Endometrial microvascular endothelial cells (primary cell): Measurements from ENCODE around the gene GRN. TPM values are rescaled to one million over a fixed set of nuclear protein-coding genes. Genes with fewer than 3 reads are reported as not detected.

Experiments used
- in situ Hi-C: cut with HindIII; loops from 2 replicates; pipeline ENCODE4 v1.10.0; 2017; ENCODE audit warnings: low sequenced_read_pairs, low pct_unique_long_range_greater_than_20kb; ENCODE audit errors: inconsistent ontology term
- total RNA-seq: library from RNA; depleted of rRNA; stranded (reverse); fragments of >200 nt; gene quantifications from one replicate; pipeline ENCODE4 v1.2.3, GENCODE V29; 2015; ENCODE audit errors: inconsistent ontology term

The GRN gene
- total RNA-seq, result 391 TPM

- in situ Hi-C loops, result no loop called here
These were observed at the start of gene GRN for GRCh38 chr17:44344939-44345453. Gene GRN (plus strand): TSS chr17:44345302. CDS start chr17:44349165, 3,863 bp downstream.

GRCh38 chr17:44297975-44298374, 47.1 kb upstream of the GRN start:
- in situ Hi-C loops, result no loop called here

DNA sequence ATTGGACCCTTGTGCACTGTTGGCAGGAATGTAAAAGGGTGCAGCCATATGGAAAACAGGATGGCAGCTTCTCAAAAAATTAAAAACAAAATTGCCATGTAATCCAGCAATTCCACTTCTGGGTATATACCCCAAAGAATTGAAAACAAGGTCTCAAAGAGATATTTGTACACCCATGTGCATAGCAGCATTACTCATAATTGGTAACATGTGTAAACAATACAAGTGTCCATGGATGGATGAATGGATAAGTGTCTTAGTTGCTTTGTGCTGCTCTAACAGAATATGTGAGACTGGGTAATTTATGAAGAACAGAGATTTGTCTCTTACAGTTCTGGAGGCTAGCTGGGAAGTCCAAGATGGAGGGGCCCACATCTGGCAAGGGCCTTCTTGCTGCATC, 40.5 kb upstream of the GRN start:
- in situ Hi-C loops, result no loop called here

GRCh38 chr17:44307387-44308186, 37.5 kb upstream of the GRN start:
- in situ Hi-C loops, result no loop called here

- in situ Hi-C loops, result no loop called here
These were observed 36.7 kb upstream of the GRN start, which contains the start of gene RUNDC3A for GRCh38 chr17:44308320-44308818. Gene RUNDC3A (plus strand): TSS chr17:44308601. CDS start chr17:44308833, 232 bp downstream.

DNA sequence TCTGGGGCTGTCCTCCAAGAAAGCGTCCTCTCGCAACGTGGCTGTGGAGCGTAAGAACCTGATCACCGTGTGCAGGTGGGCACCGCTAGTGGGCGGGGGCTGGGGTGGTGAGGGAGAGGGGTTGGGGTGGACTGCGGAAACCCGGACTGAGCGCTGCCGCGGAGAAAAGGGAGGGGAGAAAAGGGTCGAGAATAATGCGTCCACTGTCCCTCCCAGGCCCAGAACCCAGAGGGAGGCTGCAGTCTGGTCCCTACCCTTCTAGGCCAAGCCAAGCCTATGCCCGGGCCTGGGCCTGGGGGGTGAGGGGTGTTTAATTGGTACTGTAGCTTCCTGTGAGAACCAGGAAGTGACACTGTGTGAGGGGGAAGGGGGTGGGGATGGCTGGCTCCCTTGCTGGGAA, 36.2 kb upstream of the GRN start:
- in situ Hi-C loops, result no loop called here

DNA sequence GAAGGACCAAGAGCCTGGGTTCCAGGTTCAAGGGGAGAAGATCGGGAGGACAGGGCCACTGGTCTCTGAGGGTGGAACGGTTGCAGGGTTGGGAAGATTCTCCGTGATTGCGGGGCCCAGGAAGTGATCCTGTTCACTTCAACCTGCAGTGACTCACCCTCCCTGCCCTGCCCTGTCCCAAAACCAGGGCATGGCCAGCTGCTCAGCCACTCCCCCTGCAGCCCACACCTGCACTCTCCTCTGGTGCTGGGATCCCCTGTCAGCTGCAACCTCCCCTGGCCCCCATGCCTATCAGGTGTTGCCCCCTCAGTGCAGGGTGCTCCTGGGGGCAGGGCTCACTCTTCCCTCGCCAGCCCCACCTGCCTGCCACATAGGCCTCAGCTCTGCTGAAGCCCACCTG, 35.6 kb upstream of the GRN start:
- in situ Hi-C loops, result no loop called here

GRCh38 chr17:44310188-44310587, 34.9 kb upstream of the GRN start:
- in situ Hi-C loops, result no loop called here

- in situ Hi-C loops, result no loop called here
These were observed 34.3 kb upstream of the GRN start for GRCh38 chr17:44310609-44311376.

GRCh38 chr17:44311562-44312181, 33.4 kb upstream of the GRN start:
- in situ Hi-C loops, result no loop called here

DNA sequence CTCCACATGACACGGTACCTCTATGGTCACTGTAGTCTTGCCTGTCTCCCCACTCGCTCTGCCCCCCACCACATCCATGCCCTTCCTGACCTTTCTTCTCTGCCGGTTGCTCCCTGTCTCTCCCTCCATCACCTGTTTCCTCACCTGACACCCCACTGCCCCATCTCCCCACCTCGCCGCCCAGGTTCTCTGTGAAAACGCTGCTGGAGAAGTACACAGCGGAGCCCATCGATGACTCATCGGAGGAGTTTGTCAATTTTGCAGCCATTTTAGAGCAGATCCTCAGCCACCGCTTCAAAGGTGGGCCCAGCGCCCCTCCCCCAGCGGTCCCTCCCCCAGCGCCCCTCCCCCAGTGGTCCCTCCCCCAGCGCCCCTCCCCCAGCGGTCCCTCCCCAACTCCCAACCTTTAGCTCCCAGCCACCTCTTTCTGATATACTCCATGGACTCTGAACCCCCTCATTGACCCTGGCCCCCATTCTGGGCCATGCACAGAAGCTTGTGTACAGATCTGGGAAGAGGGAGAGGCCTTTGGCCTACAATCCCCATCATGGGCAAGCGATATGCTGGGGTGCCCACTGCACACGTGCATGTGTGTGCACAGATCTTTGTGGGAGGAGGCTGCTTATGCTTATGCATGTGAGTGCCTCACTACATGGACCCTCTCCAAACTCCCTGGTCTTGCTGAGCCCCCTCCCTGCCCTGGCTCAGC, 32.6 kb upstream of the GRN start:
- in situ Hi-C loops, result no loop called here

- in situ Hi-C loops, result no loop called here
These were observed 31.1 kb upstream of the GRN start for GRCh38 chr17:44314031-44314430.

- in situ Hi-C loops, result no loop called here
These were observed 30.6 kb upstream of the GRN start for GRCh38 chr17:44314524-44314868.

DNA sequence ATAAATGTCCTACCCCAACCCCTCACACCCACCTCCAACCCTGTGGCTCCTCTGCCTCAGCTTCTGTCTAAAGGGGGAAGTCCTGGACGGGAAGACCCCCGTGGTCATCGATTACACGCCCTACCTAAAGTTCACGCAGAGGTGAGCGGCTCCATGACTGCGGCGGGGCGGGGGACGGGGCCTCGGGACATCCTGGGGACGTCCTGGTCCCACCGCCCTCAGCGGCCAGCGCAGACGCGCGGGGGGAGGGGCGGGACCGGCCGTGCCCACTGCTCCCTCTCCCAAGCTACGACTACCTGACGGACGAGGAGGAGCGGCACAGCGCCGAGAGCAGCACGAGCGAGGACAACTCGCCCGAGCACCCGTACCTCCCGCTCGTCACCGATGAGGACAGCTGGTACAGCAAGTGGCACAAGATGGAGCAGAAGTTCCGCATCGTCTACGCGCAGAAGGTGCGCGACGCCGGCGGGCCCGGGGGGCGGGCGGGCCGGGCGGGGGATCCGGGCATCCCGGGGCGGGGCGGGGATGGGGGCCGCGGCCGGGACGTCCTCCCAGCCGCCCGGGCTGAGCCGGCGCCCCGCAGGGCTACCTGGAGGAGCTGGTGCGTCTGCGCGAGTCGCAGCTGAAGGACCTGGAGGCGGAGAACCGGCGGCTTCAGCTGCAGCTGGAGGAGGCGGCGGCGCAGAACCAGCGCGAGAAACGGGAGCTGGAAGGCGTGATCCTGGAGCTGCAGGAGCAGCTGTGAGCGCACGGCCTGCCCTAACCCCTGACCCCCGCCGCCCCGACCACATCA, 30.0 kb upstream of the GRN start:
- in situ Hi-C loops, result no loop called here

GRCh38 chr17:44315760-44316731, 29.1 kb upstream of the GRN start:
- in situ Hi-C loops, result no loop called here

DNA sequence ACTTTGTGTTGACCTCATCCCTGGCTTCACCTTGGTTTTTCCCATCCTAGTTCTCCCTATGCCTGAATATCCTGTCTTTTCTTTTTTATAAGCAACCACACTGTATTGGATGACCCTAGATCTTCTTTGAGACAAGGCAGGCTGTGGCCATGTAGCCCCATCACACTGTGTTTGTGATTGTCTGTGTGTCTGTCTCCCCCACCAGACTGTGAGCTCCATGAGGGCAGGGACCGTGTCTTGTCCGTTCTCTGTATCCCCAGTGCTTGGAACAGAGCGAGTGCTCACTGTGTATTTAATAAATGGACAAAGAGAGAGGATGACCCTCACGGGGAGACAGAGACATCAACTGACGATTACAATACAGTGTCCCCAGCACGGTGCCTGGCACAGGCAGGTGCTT, 27.6 kb upstream of the GRN start:
- in situ Hi-C loops, result no loop called here
